Activated naive CD4-positive, alpha-beta T cell treated with Interleukin-2 at 50 U/mL for 16 hours (primary cell): ENCODE measurements around the gene AKAP7.
"Not testable (repeated sequence)": the region's sequence is repeated elsewhere in the genome, so short reads cannot be mapped to it uniquely, and the experiment has no call there.

Experiments
- DNase-seq: peaks from one replicate; pipeline ENCODE4 v3.0.0-alpha.2; 2020

Gene AKAP7

DNA sequence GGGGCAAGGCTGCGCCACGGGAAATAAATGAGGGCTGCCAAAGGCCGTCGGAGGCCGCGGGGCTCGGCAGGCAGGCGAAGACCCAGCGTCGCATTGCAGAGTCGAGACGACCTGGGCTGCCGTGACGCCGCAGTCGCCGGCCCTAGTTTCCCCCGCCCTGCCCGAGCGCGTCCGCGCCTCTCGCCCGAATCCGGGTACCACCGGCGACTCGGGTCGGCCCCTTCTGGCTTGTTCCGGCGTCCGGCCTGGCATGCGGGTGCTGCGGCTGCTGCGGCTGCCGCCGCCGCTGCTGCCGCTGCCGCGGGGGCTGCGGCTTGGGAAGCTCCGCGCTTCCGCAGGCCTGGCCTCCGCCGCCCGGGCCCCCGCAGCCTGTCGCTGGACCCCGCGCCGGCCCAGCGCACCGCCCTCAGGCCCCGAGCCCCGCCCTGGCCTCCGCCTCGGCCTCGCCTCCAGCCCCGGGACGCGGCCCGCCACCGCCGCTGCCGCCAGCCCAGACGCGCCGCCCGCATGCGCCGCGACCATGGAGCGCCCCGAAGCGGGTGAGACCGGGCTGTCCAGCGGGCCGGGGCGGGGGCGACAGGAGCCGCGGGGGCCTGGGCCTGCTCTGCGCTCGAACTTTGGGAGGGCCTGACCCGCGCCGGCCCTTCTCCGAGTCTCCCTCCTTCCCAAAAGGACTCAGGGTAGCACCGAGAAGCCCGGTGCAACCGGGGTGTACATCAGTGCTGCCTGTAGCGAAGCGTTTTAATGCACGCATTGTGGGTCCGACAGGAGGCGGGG lies at the start of gene AKAP7:
Gene AKAP7, plus strand, starts transcription at position 224 of the 777 bp plus-strand sequence. Its CDS starts 297 bp downstream, at position 521.
- DNase-seq: peak; percentile 57

GRCh38 chr6:131090339-131090738 lies 44.9 kb upstream of the AKAP7 start:
- DNase-seq: not testable (repeated sequence)

DNA sequence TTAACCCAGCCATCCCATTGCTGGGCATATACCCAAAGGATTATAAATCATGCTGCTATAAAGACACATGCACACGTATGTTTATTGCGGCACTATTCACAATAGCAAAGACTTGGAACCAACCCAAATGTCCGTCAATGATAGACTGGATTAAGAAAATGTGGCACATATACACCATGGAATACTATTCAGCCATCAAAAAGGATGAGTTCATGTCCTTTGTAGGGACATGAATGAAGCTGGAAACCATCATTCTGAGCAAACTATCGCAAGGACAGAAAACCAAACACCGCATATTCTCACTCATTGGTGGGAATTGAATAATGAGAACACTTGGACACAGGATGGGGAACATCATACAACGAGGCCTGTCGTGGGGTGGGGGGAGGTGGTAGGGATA lies 43.3 kb upstream of the AKAP7 start:
- not testable (repeated sequence) for DNase-seq

GRCh38 chr6:131093334-131093733 lies 41.9 kb upstream of the AKAP7 start:
- DNase-seq: no peak

- no peak for DNase-seq
Observed at GRCh38 chr6:131096786-131097185, 38.5 kb upstream of the AKAP7 start.

- DNase-seq: no peak
Observed at GRCh38 chr6:131101911-131102680, 33.2 kb upstream of the AKAP7 start.

GRCh38 chr6:131103296-131103695 lies 32.0 kb upstream of the AKAP7 start:
- DNase-seq: no peak

- no peak for DNase-seq
Observed at GRCh38 chr6:131103901-131104300, 31.4 kb upstream of the AKAP7 start.

DNA sequence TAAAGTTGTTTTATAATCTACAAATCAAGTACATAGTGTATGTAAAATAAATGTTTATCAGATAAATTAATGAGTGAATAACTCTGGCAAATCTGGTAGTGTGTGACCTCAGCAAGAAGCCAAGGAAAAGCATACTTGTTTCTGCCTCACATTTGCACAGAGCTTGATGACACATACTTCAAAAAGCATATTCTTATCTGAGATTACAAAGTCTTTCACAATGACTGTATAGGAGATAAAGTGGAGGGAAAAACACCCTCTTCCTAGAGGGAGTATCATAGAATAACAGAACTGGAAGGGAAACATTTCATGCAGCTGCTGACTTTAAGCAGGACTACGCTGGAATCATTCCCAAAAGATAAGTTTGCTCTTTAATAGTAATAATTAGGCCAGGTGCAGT lies 28.1 kb upstream of the AKAP7 start:
- no peak for DNase-seq

- DNase-seq: no peak
Observed at GRCh38 chr6:131112249-131112648, 23.0 kb upstream of the AKAP7 start.

GRCh38 chr6:131115651-131116050 lies 19.6 kb upstream of the AKAP7 start:
- DNase-seq: no peak

DNA sequence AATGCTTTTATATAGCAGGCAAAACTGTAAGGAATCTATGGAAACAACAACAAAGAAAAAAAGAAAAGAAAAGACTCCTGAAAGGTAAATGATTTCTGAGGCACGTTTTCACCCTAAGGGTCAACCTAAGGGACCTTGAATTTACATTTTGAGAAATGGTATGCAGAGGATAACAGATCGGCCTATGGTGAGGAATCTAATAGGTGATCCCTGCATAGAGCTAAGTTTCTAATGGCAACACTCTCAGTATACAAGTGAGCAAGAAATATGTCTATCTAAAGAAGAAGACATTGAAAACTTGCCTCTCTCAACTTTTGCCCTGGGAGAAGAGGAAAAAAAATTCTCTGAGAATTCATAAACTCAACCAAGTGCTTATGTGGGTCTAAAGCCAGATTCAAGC lies 18.9 kb upstream of the AKAP7 start:
- DNase-seq: no peak

GRCh38 chr6:131116755-131117360 lies 18.4 kb upstream of the AKAP7 start:
- DNase-seq: no peak

DNA sequence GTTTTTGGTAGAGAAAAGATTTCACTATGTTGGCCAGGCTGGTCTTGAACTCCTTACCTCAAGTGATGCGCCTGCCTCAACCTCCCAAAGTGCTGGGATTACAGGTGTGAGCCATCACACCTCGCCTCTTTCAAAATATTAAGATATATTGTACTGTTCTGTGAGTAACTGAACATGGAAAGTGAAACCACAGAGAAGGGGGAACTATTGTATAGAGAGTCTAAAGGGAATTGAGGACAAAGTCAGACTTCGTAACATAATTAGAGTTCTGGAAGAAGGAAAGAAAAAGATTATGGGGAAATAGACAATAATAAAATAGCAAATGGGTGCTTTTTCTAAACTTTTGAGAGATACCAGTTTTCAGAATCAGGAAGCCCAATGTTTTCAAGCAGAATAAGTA lies 17.4 kb upstream of the AKAP7 start:
- DNase-seq: no peak

DNA sequence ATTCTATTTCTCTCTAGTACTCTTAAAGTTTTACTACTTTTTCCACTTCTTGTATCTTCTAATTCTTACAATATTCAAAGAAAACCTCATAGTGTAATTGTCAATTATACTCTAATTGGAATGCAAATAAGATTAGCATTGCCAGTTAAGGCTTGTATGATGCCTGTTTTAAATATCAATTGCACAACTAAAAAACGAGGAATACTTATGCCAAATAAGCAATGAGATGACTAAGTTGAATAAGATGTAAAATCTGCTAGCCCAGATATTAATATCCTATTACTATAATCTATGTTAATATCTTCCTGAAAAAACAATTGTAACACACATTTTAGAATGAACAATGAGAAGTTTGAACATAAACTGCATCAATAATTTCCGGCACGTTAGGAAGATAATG lies 13.3 kb upstream of the AKAP7 start:
- no peak for DNase-seq

GRCh38 chr6:131122516-131122915 lies 12.8 kb upstream of the AKAP7 start:
- no peak for DNase-seq

- DNase-seq: no peak
Observed at GRCh38 chr6:131124336-131125071, 10.8 kb upstream of the AKAP7 start.

GRCh38 chr6:131125431-131125830 lies 9.8 kb upstream of the AKAP7 start:
- DNase-seq: no peak

- no peak for DNase-seq
Observed at GRCh38 chr6:131129689-131130553, 5.3 kb upstream of the AKAP7 start.

DNA sequence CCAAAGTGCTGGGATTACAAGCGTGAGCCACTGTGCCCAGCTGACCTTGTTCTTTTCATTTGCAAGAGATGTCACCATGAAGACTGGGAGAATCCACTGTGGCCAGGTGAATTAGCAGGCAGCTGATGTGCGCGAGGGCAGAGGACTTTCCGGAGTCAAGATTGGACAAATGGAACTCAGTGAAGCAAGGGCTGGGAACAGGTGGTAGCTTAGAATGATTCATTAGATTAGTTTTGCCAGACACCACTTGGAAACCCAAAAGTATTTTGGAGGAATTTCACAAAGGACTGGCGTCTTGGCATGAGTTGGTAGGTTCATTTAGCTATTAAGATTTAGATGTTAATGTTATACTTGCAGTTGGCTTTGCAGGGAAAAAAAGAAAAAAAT lies 4.7 kb upstream of the AKAP7 start:
- no peak for DNase-seq

DNA sequence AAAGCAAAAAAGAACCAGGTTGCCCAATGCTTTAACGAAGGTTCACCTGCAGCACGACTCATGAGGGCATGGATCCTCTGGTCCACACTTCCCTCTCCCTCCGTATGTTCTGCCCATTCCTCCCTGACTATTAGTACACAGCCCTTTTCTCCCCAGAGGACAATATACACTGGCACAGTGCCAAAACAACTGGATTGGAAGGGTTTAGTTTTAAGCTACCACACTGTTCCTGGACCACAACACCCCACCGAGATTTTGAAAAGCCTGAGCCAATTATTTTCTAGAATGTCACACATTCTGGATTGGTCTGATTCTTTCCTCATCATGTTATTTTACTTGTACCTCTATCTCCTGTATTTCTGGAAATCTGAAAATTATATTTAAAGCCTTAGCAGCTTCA lies 2.9 kb upstream of the AKAP7 start:
- no peak for DNase-seq
